Endothelial cell (in vitro differentiated cells): ENCODE data around the gene YARS2. TPM values are rescaled to one million over a fixed set of nuclear protein-coding genes. Genes with fewer than 3 reads are reported as not detected.

Experiments
- DNase-seq: peaks from one replicate; pipeline ENCODE4 v3.0.0; 2021; ENCODE audit warnings: low spot score
- H3K27ac Mint-ChIP-seq: one replicate; pipeline ENCODE4 v1.8.0; 2021; ENCODE audit warnings: mixed read lengths, inconsistent platforms; ENCODE audit not compliant: unreplicated experiment
- H3K27me3 Mint-ChIP-seq: one replicate; pipeline ENCODE4 v1.8.0; 2021; ENCODE audit warnings: mild to moderate bottlenecking, moderate library complexity, mixed read lengths, inconsistent platforms; ENCODE audit not compliant: unreplicated experiment
- H3K36me3 Mint-ChIP-seq: one replicate; pipeline ENCODE4 v1.8.0; 2021; ENCODE audit warnings: mild to moderate bottlenecking, low read depth, mixed read lengths, inconsistent platforms; ENCODE audit not compliant: unreplicated experiment
- H3K4me1 Mint-ChIP-seq: one replicate; pipeline ENCODE4 v1.8.0; 2021; ENCODE audit warnings: mild to moderate bottlenecking, mixed read lengths, inconsistent platforms; ENCODE audit not compliant: unreplicated experiment
- H3K4me3 Mint-ChIP-seq: one replicate; pipeline ENCODE4 v1.8.0; 2021; ENCODE audit warnings: mild to moderate bottlenecking, mixed read lengths, inconsistent platforms; ENCODE audit not compliant: unreplicated experiment
- H3K9me3 Mint-ChIP-seq: one replicate; pipeline ENCODE4 v1.8.0; 2021; ENCODE audit warnings: mixed read lengths, inconsistent platforms; ENCODE audit not compliant: unreplicated experiment
- CTCF ChIP-seq: fragments of 200-600 bp; sonication (generic); IDR thresholded peaks from one replicate; pipeline ENCODE4 v1.5.0; 2021; ENCODE audit warnings: antibody characterized with exemption; ENCODE audit not compliant: unreplicated experiment
- total RNA-seq: library from RNA; stranded (reverse); fragmentation: NEBNext Ultra II Directional; extraction: Animal tissue kit (Norgen Biotek cat#: 25700); gene quantifications from one replicate; pipeline ENCODE4 v1.2.1, GENCODE V29; 2021; ENCODE audit not compliant: unreplicated experiment

Gene YARS2
- total RNA-seq, 1 donor from 2014 or later, result 29.0 TPM

- no peak for TF ChIP-seq CTCF
- DNase-seq, result no peak
- no peaks in the 10 kb centered on the region for H3K27me3 Mint-ChIP-seq
- H3K27ac Mint-ChIP-seq, result no peak overlapping the region
- no peaks in the 10 kb centered on the region for H3K4me1 Mint-ChIP-seq
- no peaks in the 10 kb centered on the region for H3K9me3 Mint-ChIP-seq
- H3K36me3 Mint-ChIP-seq, result no peaks in the 10 kb centered on the region
- no peak overlapping the region for H3K4me3 Mint-ChIP-seq
Observed at GRCh38 chr12:32770141-32770540, 14.4 kb upstream of the YARS2 start.

GRCh38 chr12:32768518-32768917 is 12.8 kb upstream of the YARS2 start:
- DNase-seq, result no peak
- no peaks in the 10 kb centered on the region for H3K27me3 Mint-ChIP-seq
- no peak overlapping the region for H3K27ac Mint-ChIP-seq
- no peaks in the 10 kb centered on the region for H3K36me3 Mint-ChIP-seq
- H3K9me3 Mint-ChIP-seq, result no peaks in the 10 kb centered on the region
- H3K4me1 Mint-ChIP-seq, result no peaks in the 10 kb centered on the region
- no peak for TF ChIP-seq CTCF
- no peak overlapping the region for H3K4me3 Mint-ChIP-seq

GRCh38 chr12:32765906-32766305 is 10.2 kb upstream of the YARS2 start:
- Mint-ChIP-seq H3K4me3 (no peak overlapping the region), H3K36me3 (no peaks in the 10 kb centered on the region), H3K27me3 (no peaks in the 10 kb centered on the region), H3K4me1 (no peaks in the 10 kb centered on the region), H3K9me3 (no peaks in the 10 kb centered on the region), H3K27ac (no peak overlapping the region)
- TF ChIP-seq CTCF, result no peak
- DNase-seq, result no peak

- H3K27me3 Mint-ChIP-seq, result no peaks in the 10 kb centered on the region
- no peak overlapping the region for H3K4me3 Mint-ChIP-seq
- no peaks in the 10 kb centered on the region for H3K9me3 Mint-ChIP-seq
- H3K4me1 Mint-ChIP-seq, result peaks cover 1% of the 10 kb centered on the region
- H3K27ac Mint-ChIP-seq, result no peak overlapping the region
- H3K36me3 Mint-ChIP-seq, result no peaks in the 10 kb centered on the region
- TF ChIP-seq CTCF, result no peak
- no peak for DNase-seq
Observed at GRCh38 chr12:32761716-32762115, 6.0 kb upstream of the YARS2 start.

- no peak overlapping the region for H3K4me3 Mint-ChIP-seq
- peaks cover 4% of the 10 kb centered on the region for H3K36me3 Mint-ChIP-seq
- no peaks in the 10 kb centered on the region for H3K9me3 Mint-ChIP-seq
- H3K27ac Mint-ChIP-seq, result no peak overlapping the region
- peaks cover 17% of the 10 kb centered on the region for H3K4me1 Mint-ChIP-seq
- TF ChIP-seq CTCF, result no peak
- H3K27me3 Mint-ChIP-seq, result peaks cover 2% of the 10 kb centered on the region
- DNase-seq, result no peak
Observed at GRCh38 chr12:32757157-32757556, 1.5 kb upstream of the YARS2 start.
